ENCODE data around the gene LILRA6.

DNA sequence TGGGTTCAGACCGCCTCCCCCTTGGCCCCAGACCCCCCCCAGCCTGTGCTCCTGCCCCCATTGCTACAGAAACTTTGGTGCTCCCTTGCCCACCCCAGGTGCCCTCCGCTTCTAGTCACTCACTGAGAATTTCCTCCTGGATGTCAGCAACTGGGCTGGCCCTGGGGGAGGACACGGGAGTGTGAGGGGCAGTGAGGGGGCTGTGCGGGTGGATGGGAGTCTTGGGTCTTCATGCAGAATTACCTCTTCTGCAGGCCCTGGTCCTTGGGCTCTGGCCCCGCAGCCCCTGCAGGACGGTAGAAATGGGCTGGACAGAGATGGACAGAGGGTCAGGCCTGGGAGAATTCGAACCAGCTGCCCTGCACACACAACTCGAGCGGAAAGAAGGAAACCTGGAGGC is 9.7 kb upstream of the LILRA6 start:
- TF ChIP-seq POLR2A (IDR thresholded peaks at IDR 0.05) (no peak), POLR2AphosphoS5 (IDR thresholded peaks at IDR 0.05; ENCODE audit: insufficient read depth in 1 of 2, low read depth in 1 of 2) (no peak)

Measured in vagina (tissue), 2 donors.